IPS-15b (cell line): Measurements from ENCODE around the gene ABHD18.
"Not testable (repeated sequence)": the region's sequence is repeated elsewhere in the genome, so short reads cannot be mapped to it uniquely, and the experiment has no call there.

Experiments
- H3K27me3 ChIP-seq: one replicate; pipeline ENCODE4 v1.6.1; 2013; ENCODE audit warnings: low read length; ENCODE audit not compliant: control insufficient read depth, insufficient read depth
- H3K36me3 ChIP-seq: one replicate; pipeline ENCODE4 v1.6.1; 2013; ENCODE audit warnings: low read length; ENCODE audit not compliant: control insufficient read depth, insufficient read depth
- H3K4me1 ChIP-seq: one replicate; pipeline ENCODE4 v1.6.1; 2013; ENCODE audit warnings: mild to moderate bottlenecking, low read length; ENCODE audit not compliant: control insufficient read depth, insufficient read depth
- H3K4me3 ChIP-seq: one replicate; pipeline ENCODE4 v1.5.1; 2013; ENCODE audit warnings: low read depth, low read length
- H3K9ac ChIP-seq: one replicate; pipeline ENCODE4 v1.6.1; 2013; ENCODE audit warnings: low read depth, mild to moderate bottlenecking, low read length
- H3K9me3 ChIP-seq: one replicate; pipeline ENCODE4 v1.6.1; 2013; ENCODE audit warnings: mild to moderate bottlenecking, low read length; ENCODE audit not compliant: control insufficient read depth, insufficient read depth

ABHD18 gene

DNA sequence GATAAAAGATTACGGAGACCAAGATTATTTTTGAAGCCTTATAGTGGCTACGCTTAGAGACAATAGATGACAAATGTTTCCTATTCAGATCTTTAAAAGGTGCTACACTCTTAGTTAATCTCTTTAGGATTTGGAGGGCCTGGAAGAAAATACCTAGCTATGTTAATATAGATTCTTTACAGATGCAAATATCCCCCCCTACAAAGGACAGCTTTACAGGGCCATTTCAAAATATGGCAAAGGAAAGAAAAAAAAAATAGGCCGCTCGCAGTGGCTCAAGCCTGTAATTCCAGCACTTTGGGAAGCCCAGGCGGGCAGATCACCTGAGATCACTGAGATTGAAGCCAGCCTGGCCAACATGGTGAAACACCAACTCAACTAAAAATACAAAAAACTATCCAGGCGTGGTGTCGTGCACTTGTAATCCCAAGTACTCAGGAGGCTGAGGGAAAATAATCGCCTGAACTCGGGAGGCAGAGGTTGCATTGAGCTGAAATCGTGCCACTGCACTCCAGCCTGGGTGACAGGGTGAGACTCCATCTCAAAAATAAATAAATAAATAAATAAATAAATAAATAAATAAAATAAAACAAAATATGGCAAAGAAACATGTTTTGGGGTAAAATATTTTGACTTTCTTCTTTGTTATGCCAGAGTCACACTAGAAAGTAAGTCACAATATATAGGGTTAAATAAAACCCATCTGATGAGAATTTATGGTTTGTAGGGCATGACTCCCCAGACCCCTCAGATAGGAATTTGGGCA, 90.4 kb downstream of the ABHD18 start:
- not testable (repeated sequence) for H3K27me3 ChIP-seq, H3K36me3 ChIP-seq, H3K4me1 ChIP-seq, H3K9me3 ChIP-seq, H3K9ac ChIP-seq
- peak overlapping the region; percentile 1 for H3K4me3 ChIP-seq

DNA sequence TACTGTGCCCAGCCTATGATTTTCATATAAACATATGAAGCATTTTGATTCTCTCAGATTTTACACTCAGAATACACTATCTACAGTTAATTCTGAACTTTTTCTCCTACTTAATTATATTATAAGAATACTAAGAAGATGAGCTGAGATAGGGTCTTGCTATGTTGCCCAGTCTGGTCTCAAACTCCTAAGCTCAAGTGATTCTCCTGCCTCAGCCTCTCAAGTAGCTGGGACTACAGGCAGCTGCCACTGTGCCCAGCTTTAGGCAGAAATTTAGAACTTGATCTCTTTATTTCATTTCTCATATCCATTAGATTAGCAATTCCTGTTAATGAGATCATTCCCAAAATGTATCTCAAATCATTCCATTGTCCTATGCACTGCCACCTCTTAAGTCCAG, 91.2 kb downstream of the ABHD18 start:
- Histone ChIP-seq H3K27me3 (no peaks in the 10 kb centered on the region), H3K36me3 (no peaks in the 10 kb centered on the region), H3K9ac (no peak overlapping the region), H3K4me3 (no peak overlapping the region), H3K4me1 (peaks cover 2% of the 10 kb centered on the region), H3K9me3 (no peaks in the 10 kb centered on the region)

GRCh38 chr4:128060121-128060698, 95.0 kb downstream of the ABHD18 start:
- H3K9me3 ChIP-seq, result no peaks in the 10 kb centered on the region
- no peaks in the 10 kb centered on the region for H3K4me1 ChIP-seq
- no peaks in the 10 kb centered on the region for H3K27me3 ChIP-seq
- no peaks in the 10 kb centered on the region for H3K36me3 ChIP-seq
- H3K4me3 ChIP-seq, result peak overlapping the region; percentile 85
- no peak overlapping the region for H3K9ac ChIP-seq

- peak within 1 kb of the TSS; percentile 85 for H3K4me3 ChIP-seq
- H3K4me1 ChIP-seq, result no peaks in the 10 kb centered on the region
- H3K9ac ChIP-seq, result peak within 1 kb of the TSS; percentile 66
- H3K27me3 ChIP-seq, result no peaks in the 10 kb centered on the region
- no peaks in the 10 kb centered on the region for H3K9me3 ChIP-seq
- H3K36me3 ChIP-seq, result no peaks in the 10 kb centered on the region
These were observed 95.7 kb downstream of the ABHD18 start, which contains the start of gene LARP1B for GRCh38 chr4:128060699-128061565. Gene LARP1B (plus strand): TSS chr4:128061312. CDS start chr4:128074952, 13,640 bp downstream.

DNA sequence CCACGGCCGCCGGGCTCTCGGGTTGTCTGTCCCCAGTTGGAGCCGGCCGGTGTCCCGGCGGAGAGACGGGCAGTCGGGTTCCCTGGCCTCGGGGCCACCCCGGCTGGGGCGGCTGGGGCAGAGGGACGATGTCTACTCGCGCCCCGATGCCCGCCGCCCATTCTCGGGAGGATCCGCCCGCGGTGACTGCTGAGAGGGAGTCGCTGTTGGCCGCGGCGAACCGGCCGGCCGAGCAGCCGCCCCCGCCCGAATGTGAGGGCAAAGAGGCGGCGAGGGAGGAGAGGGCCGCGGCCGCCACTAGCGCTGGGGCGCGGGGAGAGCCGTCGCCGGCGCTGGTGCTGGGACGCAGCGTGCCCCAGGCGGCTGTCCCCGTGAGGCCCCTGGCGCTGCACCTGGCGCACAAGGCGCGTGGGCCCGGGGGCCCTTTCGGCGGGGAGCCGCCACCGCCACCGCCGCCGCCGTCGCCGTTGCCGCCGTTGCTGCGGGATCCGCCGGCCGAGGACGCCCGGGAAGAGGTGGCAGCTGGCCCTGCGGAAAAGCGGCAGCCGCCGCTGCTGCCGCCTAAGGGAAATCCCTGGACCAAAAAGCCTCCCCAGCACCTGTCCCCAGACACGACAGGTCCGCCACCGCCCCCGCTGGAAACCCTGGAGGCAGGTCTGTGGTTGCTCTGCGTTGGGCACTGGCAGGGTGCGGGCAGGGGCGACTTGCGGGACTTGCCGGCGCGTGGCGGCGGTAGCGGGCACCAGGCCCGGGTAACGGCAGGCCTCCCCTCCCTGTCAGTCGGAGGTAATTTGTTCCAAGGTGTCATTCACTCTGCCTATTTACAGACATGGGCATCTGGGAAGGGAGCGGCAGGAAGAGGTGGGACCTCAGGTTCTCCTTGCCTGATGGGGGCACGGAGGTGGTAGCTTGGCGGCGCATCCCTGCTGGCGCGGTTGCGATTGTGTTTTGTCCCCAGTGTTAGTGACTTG, 96.6 kb downstream of the ABHD18 start:
- Histone ChIP-seq H3K9me3 (no peaks in the 10 kb centered on the region), H3K36me3 (no peaks in the 10 kb centered on the region), H3K9ac (peak overlapping the region; percentile 16), H3K4me1 (no peaks in the 10 kb centered on the region), H3K4me3 (peak overlapping the region; percentile 85), H3K27me3 (no peaks in the 10 kb centered on the region)

DNA sequence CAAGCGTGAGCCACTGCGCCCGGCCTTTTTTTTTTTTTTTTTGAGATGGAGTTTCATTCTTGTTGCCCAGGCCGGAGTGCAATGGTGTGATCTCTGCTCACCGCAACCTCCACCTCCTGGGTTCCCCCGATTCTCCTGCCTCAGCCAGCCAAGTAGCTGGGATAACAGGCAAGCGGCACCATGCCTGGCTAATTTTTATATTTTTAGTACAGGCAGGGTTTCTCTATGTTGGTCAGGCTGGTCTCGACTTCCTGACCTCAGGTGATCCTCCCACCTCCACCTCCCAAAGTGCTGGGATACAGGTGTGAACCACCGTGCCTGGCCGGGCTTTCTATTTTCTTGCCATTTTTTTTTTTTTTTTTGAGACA, 101.2 kb downstream of the ABHD18 start:
- not testable (repeated sequence) for H3K27me3 ChIP-seq, H3K4me1 ChIP-seq, H3K36me3 ChIP-seq, H3K9ac ChIP-seq, H3K9me3 ChIP-seq, H3K4me3 ChIP-seq

DNA sequence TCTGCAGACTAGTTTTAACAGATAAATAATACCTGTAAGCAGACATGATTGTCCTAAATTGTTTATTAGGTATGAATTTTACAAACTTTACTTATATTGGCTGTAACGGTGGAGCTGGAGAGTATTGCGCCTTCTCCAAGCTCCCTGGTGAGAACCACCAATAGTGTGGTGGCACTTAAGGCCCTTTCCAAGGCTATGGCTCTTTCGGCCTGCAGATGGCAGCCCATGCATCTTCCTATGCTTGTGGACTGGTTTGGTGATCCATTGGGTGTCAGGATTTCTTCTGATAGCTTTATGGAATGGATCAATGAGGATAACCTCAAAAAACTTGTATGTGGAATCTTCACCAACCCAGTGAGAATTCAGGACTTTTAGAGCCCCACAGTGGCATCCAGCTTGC, 103.7 kb downstream of the ABHD18 start:
- Histone ChIP-seq H3K36me3 (no peaks in the 10 kb centered on the region), H3K27me3 (no peaks in the 10 kb centered on the region), H3K9me3 (no peaks in the 10 kb centered on the region), H3K4me3 (no peak overlapping the region), H3K4me1 (no peaks in the 10 kb centered on the region), H3K9ac (no peak overlapping the region)

DNA sequence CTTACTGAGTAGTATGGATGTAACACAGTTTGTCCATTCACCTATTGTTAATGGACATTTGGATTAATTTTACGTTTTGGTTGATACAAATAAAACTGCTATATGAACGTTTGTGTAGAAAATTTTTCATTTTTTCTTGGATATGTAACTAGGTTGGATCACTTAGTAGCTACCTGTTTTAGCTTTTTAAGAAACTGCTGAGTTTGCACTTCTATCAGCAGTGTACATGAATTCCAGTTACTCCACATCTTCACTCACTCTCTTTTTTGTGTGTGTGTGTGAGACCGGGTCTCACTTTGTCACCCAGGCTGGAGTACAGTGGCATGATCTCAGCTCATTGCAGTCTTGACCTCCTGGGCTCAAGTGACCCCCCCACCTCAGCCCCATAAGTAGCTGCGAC, 111.3 kb downstream of the ABHD18 start:
- H3K9me3 ChIP-seq, result no peaks in the 10 kb centered on the region
- H3K36me3 ChIP-seq, result peaks cover 10% of the 10 kb centered on the region
- no peak overlapping the region for H3K4me3 ChIP-seq
- H3K4me1 ChIP-seq, result no peaks in the 10 kb centered on the region
- no peaks in the 10 kb centered on the region for H3K27me3 ChIP-seq
- H3K9ac ChIP-seq, result no peak overlapping the region
